ENCODE results near the gene UTP20. TPM values are rescaled to one million over a fixed set of nuclear protein-coding genes. Genes with fewer than 3 reads are reported as not detected.

UTP20 gene
- total and polyA plus RNA-seq, 7 donors = 0.60 to 10.7 (median 7.5) TPM

GRCh38 chr12:101338087-101338486 is 58.2 kb downstream of the UTP20 start:
- intact Hi-C loops (cut with DNase I) = no loop called here
- no peak for TF ChIP-seq POLR2A (IDR thresholded peaks at IDR 0.05)
- no peak for TF ChIP-seq EP300 (IDR thresholded peaks at IDR 0.05)
- no peak for TF ChIP-seq CTCF (IDR thresholded peaks at IDR 0.05)
- TF ChIP-seq POLR2AphosphoS5 (IDR thresholded peaks at IDR 0.05) = no peak
- no peak overlapping the region for H3K4me3 ChIP-seq
- no peaks in the 10 kb centered on the region for H3K4me1 ChIP-seq
- no peak overlapping the region for H3K27ac ChIP-seq
- H3K27me3 ChIP-seq = no peaks in the 10 kb centered on the region
- H3K9me3 ChIP-seq = no peaks in the 10 kb centered on the region
- H3K36me3 ChIP-seq = peaks cover 4 to 82% (median 26%) of the 10 kb centered on the region in 4 donors
- no peak for DNase-seq
- WGBS, 2 donors = 93 to 94% methylated on average over 4 of the region's 4 CpGs

DNA sequence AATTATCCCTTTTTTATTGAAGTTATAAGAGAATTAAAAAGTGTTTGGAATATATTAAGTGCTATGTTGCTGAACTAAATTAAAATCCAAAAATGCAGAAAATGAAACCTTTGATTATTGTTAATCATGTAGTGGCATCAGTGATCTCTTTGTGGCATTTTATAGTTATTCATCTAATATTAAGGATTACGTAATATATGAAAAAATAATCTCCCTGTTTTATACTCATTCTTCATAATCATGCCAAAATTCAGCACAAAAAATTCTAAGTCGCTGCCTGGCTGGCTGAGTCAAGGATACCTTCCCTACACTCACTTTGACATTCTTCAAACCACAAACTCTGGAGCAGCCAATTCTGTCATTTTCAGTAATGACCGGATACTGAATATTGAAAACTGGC is 64.0 kb downstream of the UTP20 start:
- intact Hi-C loops (cut with DNase I) = no loop called here
- Histone ChIP-seq H3K4me1 (no peaks in the 10 kb centered on the region), H3K27ac (no peak overlapping the region), H3K36me3 (peaks cover 8 to 97% (median 33%) of the 10 kb centered on the region in 4 donors), H3K27me3 (no peaks in the 10 kb centered on the region), H3K4me3 (no peak overlapping the region), H3K9me3 (no peaks in the 10 kb centered on the region)
- no peak for TF ChIP-seq EP300 (IDR thresholded peaks at IDR 0.05)
- no peak for TF ChIP-seq CTCF (IDR thresholded peaks at IDR 0.05)
- TF ChIP-seq POLR2A (IDR thresholded peaks at IDR 0.05) = no peak
- no peak for TF ChIP-seq POLR2AphosphoS5 (IDR thresholded peaks at IDR 0.05)
- WGBS, 2 donors = 96 to 98% methylated on average over 3 of the region's 3 CpGs
- DNase-seq = no peak

DNA sequence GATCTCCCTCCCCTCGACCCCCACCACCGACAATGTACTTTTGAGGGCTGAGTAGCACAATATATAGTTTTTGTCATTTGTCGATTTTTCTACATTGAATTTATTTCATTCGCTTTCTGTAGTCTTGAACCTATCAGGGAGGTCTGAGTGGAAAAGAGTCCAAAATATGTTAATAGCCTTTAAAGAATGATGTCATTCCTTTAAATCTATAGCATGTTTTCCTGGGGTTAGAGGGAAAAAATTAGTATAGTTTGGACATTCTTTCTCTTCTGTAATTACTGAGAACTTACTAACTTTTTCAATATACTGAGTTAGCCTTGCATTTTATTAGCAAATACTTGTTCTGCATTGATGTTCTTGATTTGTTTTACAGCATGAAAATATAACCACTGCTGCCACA is 71.8 kb downstream of the UTP20 start:
- no peak overlapping the region for H3K4me3 ChIP-seq
- TF ChIP-seq POLR2A (IDR thresholded peaks at IDR 0.05) (no peak), CTCF (IDR thresholded peaks at IDR 0.05) (no peak), EP300 (IDR thresholded peaks at IDR 0.05) (no peak), POLR2AphosphoS5 (IDR thresholded peaks at IDR 0.05) (no peak)
- H3K36me3 ChIP-seq = peaks cover 7 to 80% (median 17%) of the 10 kb centered on the region in 4 donors
- intact Hi-C loops (cut with DNase I) = no loop called here
- 95 to 96% methylated on average over 4 of the region's 4 CpGs for WGBS, 2 donors
- no peaks in the 10 kb centered on the region for H3K27me3 ChIP-seq
- no peak for DNase-seq
- H3K4me1 ChIP-seq = no peaks in the 10 kb centered on the region
- H3K9me3 ChIP-seq = no peaks in the 10 kb centered on the region
- H3K27ac ChIP-seq = no peak overlapping the region

GRCh38 chr12:101356794-101357193 is 76.9 kb downstream of the UTP20 start:
- no peak for DNase-seq
- H3K27me3 ChIP-seq = no peaks in the 10 kb centered on the region
- WGBS, 2 donors = 93 to 94% methylated on average over 5 of the region's 5 CpGs
- no peak overlapping the region for H3K27ac ChIP-seq
- no peak overlapping the region for H3K4me3 ChIP-seq
- no peaks in the 10 kb centered on the region for H3K4me1 ChIP-seq
- intact Hi-C loops (cut with DNase I) = no loop called here
- TF ChIP-seq POLR2AphosphoS5 (IDR thresholded peaks at IDR 0.05) (no peak), POLR2A (IDR thresholded peaks at IDR 0.05) (no peak), EP300 (IDR thresholded peaks at IDR 0.05) (no peak), CTCF (IDR thresholded peaks at IDR 0.05) (no peak)
- H3K36me3 ChIP-seq = peaks cover 0 to 78% (median 10%) of the 10 kb centered on the region in 4 donors
- no peaks in the 10 kb centered on the region for H3K9me3 ChIP-seq

GRCh38 chr12:101361455-101361854 is 81.5 kb downstream of the UTP20 start:
- Histone ChIP-seq H3K36me3 (peaks cover 0 to 92% (median 8%) of the 10 kb centered on the region in 4 donors), H3K4me1 (no peaks in the 10 kb centered on the region), H3K27me3 (no peaks in the 10 kb centered on the region), H3K27ac (no peak overlapping the region), H3K9me3 (no peaks in the 10 kb centered on the region), H3K4me3 (no peak overlapping the region)
- 86 to 95% methylated on average over 8 of the region's 8 CpGs for WGBS, 2 donors
- TF ChIP-seq POLR2A (IDR thresholded peaks at IDR 0.05) = no peak
- no peak for TF ChIP-seq EP300 (IDR thresholded peaks at IDR 0.05)
- intact Hi-C loops (cut with DNase I) = no loop called here
- DNase-seq = no peak
